Measurements from ENCODE around the gene DOCK4. TPM values are rescaled to one million over a fixed set of nuclear protein-coding genes. Genes with fewer than 3 reads are reported as not detected.

The DOCK4 gene
- total and polyA plus RNA-seq, 2 of the 8 experiments (the other 6 are each of a cell fraction or from before 2014, with no cell fraction given), result 5.1 to 23.6 TPM

DNA sequence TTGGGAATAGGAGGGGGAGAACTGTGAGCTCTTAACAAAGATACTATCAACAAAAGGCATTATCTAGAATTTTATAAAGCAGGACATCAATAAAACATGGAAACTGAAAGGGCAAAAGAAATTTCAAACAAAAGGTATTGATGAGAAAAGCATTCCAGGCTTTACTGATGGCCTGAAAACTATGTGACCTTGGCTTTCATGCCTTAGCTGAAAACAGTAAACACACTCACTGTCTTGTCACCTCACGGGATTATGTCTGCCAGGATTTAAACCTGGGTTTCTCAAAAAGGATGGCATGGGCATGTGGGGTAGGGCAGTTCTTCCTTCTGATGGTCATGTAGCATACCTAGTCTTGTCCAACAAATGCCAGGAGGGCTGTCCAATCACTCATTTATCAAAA lies 22.9 kb downstream of the DOCK4 start:
- no peak overlapping the region for H3K27ac ChIP-seq (ENCODE audit: low read depth, low read length)
- POLR2A ChIA-PET (ENCODE audit: partially characterized antibody), result interaction anchor here (3.4 kb wide), 1 partner anchor 22 kb away, joined by 9 read pairs; no protein-coding TSS in a partner anchor
- DNase-seq (ENCODE audit: low read depth in 1 of 2, low spot score in 2 of 2) (no peak), FAIRE-seq (no peak)
- no peak overlapping the region for H2BK20ac ChIP-seq (ENCODE audit: low read length)
- H3K4me3 ChIP-seq (ENCODE audit: extremely low read depth in 1 of 4, insufficient read depth in 2 of 4, low read depth in 3 of 4, low read length in 4 of 4), result no peak overlapping the region
- H3K9me3 ChIP-seq (ENCODE audit: insufficient read depth in 2 of 2, low read depth in 1 of 2, low read length in 1 of 2), result no peaks in the 10 kb centered on the region
- peaks cover 3% of the 10 kb centered on the region in 2 experiments for H4K20me1 ChIP-seq (replicated peaks in 1 of 2; ENCODE audit: control insufficient read depth in 1 of 2, insufficient read depth in 2 of 2, low read length in 2 of 2)
- no peaks in the 10 kb centered on the region for H3K23me2 ChIP-seq (ENCODE audit: low read depth, low read length)
- H3K23ac ChIP-seq (ENCODE audit: insufficient read length), result no peak overlapping the region
- H2BK15ac ChIP-seq (ENCODE audit: low read length), result no peak overlapping the region
- H3K4ac ChIP-seq (replicated peaks; ENCODE audit: insufficient read length, low read depth, low read length), result no peak overlapping the region
- H3K14ac ChIP-seq (ENCODE audit: insufficient read length), result no peak overlapping the region
- H2BK5ac ChIP-seq (ENCODE audit: low read depth, low read length), result no peak overlapping the region
- H3K4me1 ChIP-seq (replicated peaks in 1 of 4; ENCODE audit: control insufficient read depth in 3 of 4, insufficient read depth in 4 of 4, low read length in 3 of 4), result peaks cover 0 to 3% (median under 1%) of the 10 kb centered on the region in 4 experiments; a peak in 1 of 7 replicates
- peaks cover 6% of the 10 kb centered on the region; the same call in 1 of the 2 replicates for H3K79me1 ChIP-seq (ENCODE audit: low read depth, low read length)
- H3K36me3 ChIP-seq (ENCODE audit: control insufficient read depth in 2 of 4, insufficient read depth in 4 of 4, low read length in 3 of 4), result no peaks in the 10 kb centered on the region
- H2BK120ac ChIP-seq (replicated peaks; ENCODE audit: low read depth, low read length), result no peak overlapping the region
- CTCF ChIA-PET (ENCODE audit: partially characterized antibody), result interaction anchor here (0.9 kb wide), 1 partner anchor 10 kb away, joined by 3 read pairs; no protein-coding TSS in a partner anchor
- H3K18ac ChIP-seq (ENCODE audit: extremely low read depth, low read length), result no peak overlapping the region
- WGBS, 2 experiments (ENCODE audit: extremely low coverage in 1 of 2, insufficient coverage in 1 of 2, insufficient read length in 1 of 2, insufficient replicate concordance in 2 of 2, low coverage in 1 of 2, low lambda C conversion rate in 2 of 2, missing lambda C conversion rate in 1 of 2), result 85% methylated on average over 1 of the region's 1 CpG; no CpG with 5 or more reads in 1 of the 2 experiments
- no peak overlapping the region for H3K9ac ChIP-seq (replicated peaks in 1 of 4; ENCODE audit: extremely low read depth in 1 of 4, low read depth in 3 of 4, low read length in 3 of 4)
- no peak overlapping the region for H2AFZ ChIP-seq (ENCODE audit: low read length)
- no peak overlapping the region for H3K56ac ChIP-seq (replicated peaks; ENCODE audit: insufficient read length, low read depth, low read length)
- H4K91ac ChIP-seq (replicated peaks; ENCODE audit: insufficient read length, low read length), result no peak overlapping the region
- H3K79me2 ChIP-seq (ENCODE audit: control insufficient read depth in 1 of 2, insufficient read depth in 2 of 2, low read length in 2 of 2), result peaks cover 0 to 45% of the 10 kb centered on the region in 2 experiments; a peak in 2 of 4 replicates
- no peak overlapping the region for H4K5ac ChIP-seq (ENCODE audit: insufficient read length, low read depth, low read length)
- H4K8ac ChIP-seq (ENCODE audit: extremely low read depth, insufficient read depth, low read length), result no peak overlapping the region
- no peak overlapping the region for H2BK12ac ChIP-seq (ENCODE audit: low read depth, low read length)
- no peak overlapping the region for H3K4me2 ChIP-seq (ENCODE audit: insufficient read depth in 1 of 2, low read depth in 2 of 2, low read length in 2 of 2)
- no peaks in the 10 kb centered on the region for H3K27me3 ChIP-seq (replicated peaks in 1 of 4; ENCODE audit: control insufficient read depth in 3 of 4, extremely low read depth in 1 of 4, insufficient read depth in 3 of 4, low read length in 3 of 4)
- no peak overlapping the region for H2AK5ac ChIP-seq (ENCODE audit: low read depth, low read length)
- no peak for TF ChIP-seq CTBP2 (IDR thresholded peaks at IDR 0.05; ENCODE audit: borderline replicate concordance, insufficient read depth, insufficient read length, low read length)
- no peak for TF ChIP-seq SP1 (IDR thresholded peaks at IDR 0.05; ENCODE audit: low read depth, low read length)
- no peak for TF ChIP-seq POLR2AphosphoS5 (IDR thresholded peaks at IDR 0.05; ENCODE audit: low read depth, low read length)
- TF ChIP-seq ASH2L (IDR thresholded peaks at IDR 0.05; ENCODE audit: low read length), result no peak
- TF ChIP-seq GABPA (IDR thresholded peaks at IDR 0.05; ENCODE audit: borderline replicate concordance, insufficient read depth, low read length), result no peak
- no peak for TF ChIP-seq E2F6 (IDR thresholded peaks at IDR 0.05)
- TF ChIP-seq KDM4A (IDR thresholded peaks at IDR 0.05; ENCODE audit: low read depth, low read length, severe bottlenecking), result no peak
- no peak for TF ChIP-seq CBX8 (IDR thresholded peaks at IDR 0.05; ENCODE audit: borderline replicate concordance, low read depth, low read length)
- TF ChIP-seq MAFK (IDR thresholded peaks at IDR 0.05; ENCODE audit: low read depth, low read length), result no peak
- TF ChIP-seq NRF1 (IDR thresholded peaks at IDR 0.05; ENCODE audit: low read depth, low read length), result no peak
- TF ChIP-seq, protein P1, sequence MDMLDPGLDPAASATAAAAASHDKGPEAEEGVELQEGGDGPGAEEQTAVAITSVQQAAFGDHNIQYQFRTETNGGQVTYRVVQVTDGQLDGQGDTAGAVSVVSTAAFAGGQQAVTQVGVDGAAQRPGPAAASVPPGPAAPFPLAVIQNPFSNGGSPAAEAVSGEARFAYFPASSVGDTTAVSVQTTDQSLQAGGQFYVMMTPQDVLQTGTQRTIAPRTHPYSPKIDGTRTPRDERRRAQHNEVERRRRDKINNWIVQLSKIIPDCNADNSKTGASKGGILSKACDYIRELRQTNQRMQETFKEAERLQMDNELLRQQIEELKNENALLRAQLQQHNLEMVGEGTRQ (IDR thresholded peaks at IDR 0.05; ENCODE audit: low read length), result no peak
- TF ChIP-seq SUZ12 (IDR thresholded peaks at IDR 0.05; ENCODE audit: low read length), result no peak

Data from H1 (cell line).